Prostate gland (tissue), 2 donors: ENCODE data around the gene LUZP1. TPM values are rescaled to one million over a fixed set of nuclear protein-coding genes. Genes with fewer than 3 reads are reported as not detected.

Experiments
- DNase-seq: peaks from one replicate; pipeline ENCODE4 v3.0.0-alpha.2; 2019; ENCODE audit warnings: low spot score
- H3K27ac ChIP-seq, 2 donors: fragments of 200-600 bp; sonication (generic); 2 replicates each; pipeline ENCODE4 v1.5.1; 2017 to 2019
- H3K27me3 ChIP-seq: fragments of 200-600 bp; sonication (generic); replicated peaks from 2 replicates; pipeline ENCODE4 v1.5.1; 2019; ENCODE audit not compliant: insufficient read depth
- H3K36me3 ChIP-seq, 2 donors: fragments of 200-600 bp; sonication (generic); 1 replicate in 1 of 2; 2 replicates in 1 of 2; pipeline versions ENCODE4 v1.5.1 to v1.8.1; 2017 to 2019
- H3K4me1 ChIP-seq: fragments of 200-600 bp; sonication (generic); replicated peaks from 2 replicates; pipeline ENCODE4 v1.5.1; 2019
- H3K4me3 ChIP-seq, 2 donors: fragments of 200-600 bp; sonication (generic); 2 replicates each; pipeline ENCODE4 v1.5.1; 2017 to 2019
- H3K9me3 ChIP-seq: fragments of 200-600 bp; sonication (generic); 2 replicates; pipeline ENCODE4 v1.5.1; 2017
- POLR2A ChIP-seq: fragments of 450-650 bp; IDR thresholded peaks from one replicate; pipeline ENCODE4 v1.6.1; 2016; ENCODE audit warnings: antibody characterized with exemption, mild to moderate bottlenecking
- POLR2AphosphoS5 ChIP-seq: sonication (generic); formaldehyde crosslinking; IDR thresholded peaks from one replicate; pipeline ENCODE4 v1.6.1; 2017; ENCODE audit warnings: antibody characterized with exemption
- WGBS: methylation state at CpG from one replicate; pipeline ENCODE4 v1.1.5; 2018; 5-methylcytosine and 5-hydroxymethylcytosine counted together
- intact Hi-C: fragments of 100-400 bp; cut with DNase I; formaldehyde crosslinking; loops from one replicate; pipeline ENCODE4 v1.14.2; 2022
- total RNA-seq, 2 donors: library from RNA; depleted of rRNA; stranded (reverse); fragments of >200 nt; gene quantifications; one replicate each; pipeline ENCODE4 v1.1.0, GENCODE V29; 2016
- TF ChIP-seq, protein P1 (sequence below), 4 experiments: fragments of 200-600 bp in 2 of 4; fragments of 450-650 bp in 2 of 4; sonication (generic) in 2 of 4; IDR thresholded peaks; 1 replicate in 3 of 4; 2 replicates in 1 of 4; pipeline ENCODE4 v1.5.1; 2016 to 2019; ENCODE audit warnings: antibody characterized with exemption in 4 of 4, mild to moderate bottlenecking in 2 of 4, moderate library complexity in 2 of 4

The LUZP1 gene
- total RNA-seq, 2 donors from 2014 or later, result 16.9 to 17.5 TPM

- no peaks in the 10 kb centered on the region for H3K27me3 ChIP-seq
- H3K4me1 ChIP-seq, result no peaks in the 10 kb centered on the region
- no peak for DNase-seq
- no peaks in the 10 kb centered on the region for H3K36me3 ChIP-seq
- no peak overlapping the region for H3K4me3 ChIP-seq
- WGBS, result 87% methylated on average over 2 of the region's 2 CpGs
- H3K9me3 ChIP-seq, result no peaks in the 10 kb centered on the region
- no peak overlapping the region for H3K27ac ChIP-seq
- TF ChIP-seq, protein P1, sequence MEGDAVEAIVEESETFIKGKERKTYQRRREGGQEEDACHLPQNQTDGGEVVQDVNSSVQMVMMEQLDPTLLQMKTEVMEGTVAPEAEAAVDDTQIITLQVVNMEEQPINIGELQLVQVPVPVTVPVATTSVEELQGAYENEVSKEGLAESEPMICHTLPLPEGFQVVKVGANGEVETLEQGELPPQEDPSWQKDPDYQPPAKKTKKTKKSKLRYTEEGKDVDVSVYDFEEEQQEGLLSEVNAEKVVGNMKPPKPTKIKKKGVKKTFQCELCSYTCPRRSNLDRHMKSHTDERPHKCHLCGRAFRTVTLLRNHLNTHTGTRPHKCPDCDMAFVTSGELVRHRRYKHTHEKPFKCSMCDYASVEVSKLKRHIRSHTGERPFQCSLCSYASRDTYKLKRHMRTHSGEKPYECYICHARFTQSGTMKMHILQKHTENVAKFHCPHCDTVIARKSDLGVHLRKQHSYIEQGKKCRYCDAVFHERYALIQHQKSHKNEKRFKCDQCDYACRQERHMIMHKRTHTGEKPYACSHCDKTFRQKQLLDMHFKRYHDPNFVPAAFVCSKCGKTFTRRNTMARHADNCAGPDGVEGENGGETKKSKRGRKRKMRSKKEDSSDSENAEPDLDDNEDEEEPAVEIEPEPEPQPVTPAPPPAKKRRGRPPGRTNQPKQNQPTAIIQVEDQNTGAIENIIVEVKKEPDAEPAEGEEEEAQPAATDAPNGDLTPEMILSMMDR (IDR thresholded peaks at IDR 0.05), result no peak
- TF ChIP-seq POLR2AphosphoS5, result no peak
- TF ChIP-seq POLR2A, result no peak
- intact Hi-C loops, result no loop called here
Measured at GRCh38 chr1:23069149-23069548, 99.5 kb downstream of the LUZP1 start.

DNA sequence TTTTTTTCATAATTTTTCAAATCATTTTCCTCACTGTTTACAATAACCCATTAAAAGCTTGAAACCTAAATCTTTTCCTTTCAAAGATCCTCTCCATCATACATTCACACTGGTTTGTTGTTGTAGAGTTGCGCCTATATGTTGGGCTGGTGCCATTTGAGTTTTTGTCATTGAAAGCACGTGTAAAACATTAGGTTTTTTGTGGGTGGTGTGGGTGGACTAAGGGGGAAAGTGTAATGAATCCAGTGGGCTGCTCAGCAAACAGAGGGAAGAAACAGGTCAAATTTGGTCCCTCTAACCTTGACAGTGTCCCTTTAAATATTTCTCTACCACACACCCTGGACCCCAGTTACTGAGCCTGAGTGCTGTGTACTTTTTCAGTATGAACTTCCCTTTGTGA is 102.6 kb downstream of the LUZP1 start:
- Histone ChIP-seq H3K27me3 (no peaks in the 10 kb centered on the region), H3K27ac (no peak overlapping the region), H3K9me3 (no peaks in the 10 kb centered on the region), H3K36me3 (no peaks in the 10 kb centered on the region), H3K4me1 (no peaks in the 10 kb centered on the region), H3K4me3 (no peak overlapping the region)
- intact Hi-C loops, result no loop called here
- DNase-seq, result no peak
- no peak for TF ChIP-seq POLR2AphosphoS5
- TF ChIP-seq, protein P1 (IDR thresholded peaks at IDR 0.05), result no peak
- TF ChIP-seq POLR2A, result no peak
- WGBS, result 76% methylated on average over 2 of the region's 2 CpGs

DNA sequence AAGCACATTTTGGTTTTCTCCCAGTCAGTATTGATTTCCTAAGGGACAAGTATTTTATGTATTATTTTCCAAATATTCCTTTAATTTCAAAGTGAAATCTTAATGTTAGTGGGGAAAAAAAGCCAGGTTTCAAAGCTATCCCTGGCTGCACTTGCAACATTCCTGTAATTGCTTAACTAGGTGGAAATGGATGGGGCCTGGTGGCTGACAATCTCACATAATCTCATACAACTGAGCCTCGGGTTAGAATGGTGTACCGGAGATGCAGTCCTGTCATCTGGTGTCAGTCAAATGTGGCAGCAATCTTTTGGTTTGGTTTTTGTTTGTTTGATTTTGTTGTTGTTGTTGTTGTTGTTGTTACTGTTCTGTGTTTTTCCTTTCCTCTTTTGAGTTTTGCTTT is 103.3 kb downstream of the LUZP1 start:
- Histone ChIP-seq H3K27me3 (no peaks in the 10 kb centered on the region), H3K4me1 (no peaks in the 10 kb centered on the region), H3K36me3 (no peaks in the 10 kb centered on the region), H3K27ac (no peak overlapping the region), H3K9me3 (no peaks in the 10 kb centered on the region), H3K4me3 (no peak overlapping the region)
- TF ChIP-seq, protein P1 (IDR thresholded peaks at IDR 0.05), result no peak
- no peak for TF ChIP-seq POLR2A
- no peak for TF ChIP-seq POLR2AphosphoS5
- DNase-seq, result no peak
- WGBS, result 79% methylated on average over 2 of the region's 2 CpGs
- intact Hi-C loops, result no loop called here

GRCh38 chr1:23062271-23062670 is 106.4 kb downstream of the LUZP1 start:
- H3K27ac ChIP-seq, result no peak overlapping the region
- intact Hi-C loops, result no loop called here
- no peak for TF ChIP-seq POLR2AphosphoS5
- TF ChIP-seq, protein P1 (IDR thresholded peaks at IDR 0.05), result no peak
- TF ChIP-seq POLR2A, result no peak
- no peaks in the 10 kb centered on the region for H3K27me3 ChIP-seq
- H3K4me1 ChIP-seq, result no peaks in the 10 kb centered on the region
- H3K9me3 ChIP-seq, result no peaks in the 10 kb centered on the region
- no peak overlapping the region for H3K4me3 ChIP-seq
- WGBS, result 88% methylated on average over 2 of the region's 2 CpGs
- no peaks in the 10 kb centered on the region for H3K36me3 ChIP-seq
- DNase-seq, result no peak

DNA sequence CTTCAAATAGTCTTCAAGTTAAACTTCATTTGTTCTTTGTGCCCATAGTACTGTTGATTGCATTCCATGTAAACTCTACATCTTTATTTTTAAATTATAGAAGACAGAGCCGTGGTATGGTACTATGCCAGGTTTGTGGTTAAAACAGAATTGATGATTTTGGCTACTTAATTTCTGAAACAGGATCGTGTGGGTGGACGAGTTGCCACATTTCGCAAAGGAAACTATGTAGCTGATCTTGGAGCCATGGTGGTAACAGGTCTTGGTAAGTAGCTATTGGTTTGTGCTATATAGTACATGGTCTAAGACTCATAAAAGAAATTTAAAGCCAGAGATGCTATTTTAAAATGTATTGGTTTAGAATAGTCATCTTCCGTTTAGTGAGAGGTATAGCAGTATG is 111.4 kb downstream of the LUZP1 start:
- 92% methylated on average over 5 of the region's 5 CpGs for WGBS
- Histone ChIP-seq H3K4me1 (no peaks in the 10 kb centered on the region), H3K27ac (no peak overlapping the region), H3K9me3 (no peaks in the 10 kb centered on the region), H3K36me3 (no peaks in the 10 kb centered on the region), H3K27me3 (no peaks in the 10 kb centered on the region), H3K4me3 (no peak overlapping the region)
- TF ChIP-seq, protein P1 (IDR thresholded peaks at IDR 0.05), result no peak
- TF ChIP-seq POLR2A (no peak), POLR2AphosphoS5 (no peak)
- intact Hi-C loops, result no loop called here
- DNase-seq, result no peak
